Omental fat pad (tissue), 4 donors: ENCODE data around the gene UPK1A. TPM values are rescaled to one million over a fixed set of nuclear protein-coding genes. Genes with fewer than 3 reads are reported as not detected.
A peak's percentile ranks its signal among the peaks of the same experiment; 100 is the strongest.

Source experiments
- ATAC-seq: fragments of 150-250 bp; one replicate; pipeline ENCODE4 v1.9.1; 2016; ENCODE audit warnings: mild to moderate bottlenecking, moderate library complexity; ENCODE audit not compliant: low FRiP score
- DNase-seq: peaks from one replicate; pipeline ENCODE4 v3.0.0-alpha.2; 2019; ENCODE audit warnings: low spot score
- total RNA-seq, 4 donors: library from RNA; depleted of rRNA; stranded (reverse); fragments of >200 nt; gene quantifications; one replicate each; pipeline ENCODE4 v1.1.0, GENCODE V29; 2016
- TF ChIP-seq, protein P1 (sequence below), 3 donors: fragments of 450-650 bp; IDR thresholded peaks; one replicate each; pipeline ENCODE4 v1.5.1; 2016 to 2017; ENCODE audit warnings: antibody characterized with exemption in 3 of 3, mild to moderate bottlenecking in 3 of 3, moderate library complexity in 2 of 3

Gene UPK1A
- total RNA-seq, 4 donors from 2014 or later, result 0.44 TPM; not detected in 3

DNA sequence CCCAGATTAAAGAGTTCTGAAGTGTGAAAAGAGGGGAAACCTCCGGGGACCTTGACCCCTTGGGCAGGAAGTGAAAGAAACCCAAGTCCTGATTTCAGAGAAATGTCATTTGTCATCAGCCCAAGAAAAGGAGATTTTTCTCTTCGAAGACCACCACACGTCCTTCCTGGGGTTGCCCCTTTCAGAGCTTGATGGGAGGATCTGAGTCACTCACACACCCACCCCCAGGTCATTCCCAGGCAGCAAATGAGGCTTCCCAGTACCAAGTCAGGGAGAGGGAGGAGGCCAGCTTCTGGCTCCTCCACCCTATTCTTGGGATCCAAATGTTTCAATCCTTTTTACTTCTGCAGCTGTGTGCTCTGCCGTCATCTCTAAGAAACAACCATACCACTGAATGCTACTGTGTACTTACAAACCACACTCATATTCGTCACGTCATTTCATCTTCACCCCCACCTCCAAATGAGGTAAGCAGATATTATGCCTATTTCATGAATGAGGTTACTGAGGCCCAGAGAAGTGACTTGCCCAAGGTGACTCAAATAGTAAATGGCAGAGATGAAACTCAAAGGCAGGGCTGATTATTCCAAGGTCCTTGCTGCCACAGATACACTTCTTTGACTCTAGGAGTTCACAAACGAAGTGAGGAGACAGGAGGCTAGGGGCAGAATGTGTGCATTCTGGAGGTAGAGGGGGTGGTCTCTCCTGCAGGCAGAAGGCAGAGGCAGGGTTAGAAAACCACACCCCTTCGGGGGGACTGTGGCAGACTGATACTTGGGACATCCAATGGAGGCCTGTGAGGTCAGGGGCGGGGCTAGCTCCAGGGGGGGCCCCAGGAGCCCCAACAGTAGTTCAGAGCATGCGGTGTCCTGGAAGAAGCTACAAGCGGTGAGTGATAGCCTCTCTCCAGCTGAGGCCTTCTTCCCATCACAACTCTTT lies 46.5 kb downstream of the UPK1A start:
- no peak for ATAC-seq
- TF ChIP-seq, protein P1, sequence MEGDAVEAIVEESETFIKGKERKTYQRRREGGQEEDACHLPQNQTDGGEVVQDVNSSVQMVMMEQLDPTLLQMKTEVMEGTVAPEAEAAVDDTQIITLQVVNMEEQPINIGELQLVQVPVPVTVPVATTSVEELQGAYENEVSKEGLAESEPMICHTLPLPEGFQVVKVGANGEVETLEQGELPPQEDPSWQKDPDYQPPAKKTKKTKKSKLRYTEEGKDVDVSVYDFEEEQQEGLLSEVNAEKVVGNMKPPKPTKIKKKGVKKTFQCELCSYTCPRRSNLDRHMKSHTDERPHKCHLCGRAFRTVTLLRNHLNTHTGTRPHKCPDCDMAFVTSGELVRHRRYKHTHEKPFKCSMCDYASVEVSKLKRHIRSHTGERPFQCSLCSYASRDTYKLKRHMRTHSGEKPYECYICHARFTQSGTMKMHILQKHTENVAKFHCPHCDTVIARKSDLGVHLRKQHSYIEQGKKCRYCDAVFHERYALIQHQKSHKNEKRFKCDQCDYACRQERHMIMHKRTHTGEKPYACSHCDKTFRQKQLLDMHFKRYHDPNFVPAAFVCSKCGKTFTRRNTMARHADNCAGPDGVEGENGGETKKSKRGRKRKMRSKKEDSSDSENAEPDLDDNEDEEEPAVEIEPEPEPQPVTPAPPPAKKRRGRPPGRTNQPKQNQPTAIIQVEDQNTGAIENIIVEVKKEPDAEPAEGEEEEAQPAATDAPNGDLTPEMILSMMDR (IDR thresholded peaks at IDR 0.05), result no peak
- no peak for DNase-seq

DNA sequence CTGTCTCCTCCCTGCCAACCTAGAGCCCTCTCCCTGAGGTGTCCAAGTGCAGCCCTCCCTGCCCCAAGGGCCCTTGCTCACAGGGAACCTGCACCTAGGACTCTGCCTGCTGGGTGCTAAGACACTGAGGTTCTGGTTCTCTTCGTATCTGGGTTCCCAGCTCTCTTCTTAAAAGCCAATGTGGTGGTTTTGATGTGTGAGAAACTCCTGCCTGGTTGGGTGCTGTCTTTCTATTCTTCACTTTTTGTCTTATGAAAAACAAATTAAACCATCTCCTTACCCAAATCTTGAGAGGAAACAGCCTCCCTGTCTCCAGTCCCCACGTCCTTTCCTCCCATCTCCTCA lies 47.2 kb downstream of the UPK1A start:
- ATAC-seq (no peak), DNase-seq (no peak)
- TF ChIP-seq, protein P1 (IDR thresholded peaks at IDR 0.05), result no peak

DNA sequence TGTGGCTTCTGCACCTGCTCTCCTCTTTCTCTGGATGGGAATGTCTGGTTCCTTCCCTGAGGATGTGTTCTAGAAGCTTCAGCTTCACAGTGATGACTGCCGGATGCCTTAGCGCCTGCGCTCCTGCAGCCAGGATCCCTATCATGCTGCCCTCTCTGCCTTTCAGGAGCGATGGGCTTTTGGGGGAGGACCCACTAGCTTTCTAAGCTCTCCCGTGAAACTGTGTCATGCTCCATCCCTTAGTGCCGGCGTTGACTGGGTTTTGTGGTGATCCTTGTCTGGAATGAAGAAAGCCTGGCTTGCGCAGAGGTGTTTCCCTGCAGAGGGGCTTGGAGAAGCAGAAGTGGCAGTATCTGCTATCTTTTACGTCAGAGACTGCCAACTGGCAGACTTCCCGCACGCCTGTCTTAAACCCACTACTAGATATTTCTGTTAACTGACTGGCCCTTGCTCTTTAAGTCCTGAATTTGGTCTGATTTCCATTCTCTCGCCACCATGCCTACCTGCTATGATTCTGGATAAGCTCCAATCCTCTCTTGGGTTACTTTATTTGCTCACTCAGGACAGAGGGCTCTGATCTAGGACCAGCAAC lies 47.7 kb downstream of the UPK1A start:
- DNase-seq (no peak), ATAC-seq (no peak)
- TF ChIP-seq, protein P1 (IDR thresholded peaks at IDR 0.05), result no peak

DNA sequence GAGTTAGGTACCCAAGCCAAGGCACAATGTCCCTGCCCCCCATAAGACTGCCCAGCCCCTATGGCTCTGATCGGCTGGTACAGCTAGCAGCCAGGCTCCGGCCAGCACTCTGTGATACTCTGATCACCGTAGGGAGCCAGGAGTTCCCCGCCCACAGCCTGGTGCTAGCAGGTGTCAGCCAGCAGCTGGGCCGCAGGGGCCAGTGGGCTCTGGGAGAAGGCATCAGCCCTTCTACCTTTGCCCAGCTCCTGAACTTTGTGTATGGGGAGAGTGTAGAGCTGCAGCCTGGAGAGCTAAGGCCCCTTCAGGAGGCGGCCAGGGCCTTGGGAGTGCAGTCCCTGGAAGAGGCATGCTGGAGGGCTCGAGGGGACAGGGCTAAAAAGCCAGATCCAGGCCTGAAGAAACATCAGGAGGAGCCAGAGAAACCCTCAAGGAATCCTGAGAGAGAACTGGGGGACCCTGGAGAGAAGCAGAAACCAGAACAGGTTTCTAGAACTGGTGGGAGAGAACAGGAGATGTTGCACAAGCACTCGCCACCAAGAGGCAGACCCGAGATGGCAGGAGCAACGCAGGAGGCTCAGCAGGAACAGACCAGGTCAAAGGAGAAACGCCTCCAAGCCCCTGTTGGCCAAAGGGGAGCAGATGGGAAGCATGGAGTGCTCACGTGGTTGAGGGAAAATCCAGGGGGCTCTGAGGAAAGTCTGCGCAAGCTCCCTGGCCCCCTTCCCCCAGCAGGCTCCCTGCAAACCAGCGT lies 48.5 kb downstream of the UPK1A start:
- TF ChIP-seq, protein P1 (IDR thresholded peaks at IDR 0.05), result no peak
- ATAC-seq, result no peak
- DNase-seq, result no peak

DNA sequence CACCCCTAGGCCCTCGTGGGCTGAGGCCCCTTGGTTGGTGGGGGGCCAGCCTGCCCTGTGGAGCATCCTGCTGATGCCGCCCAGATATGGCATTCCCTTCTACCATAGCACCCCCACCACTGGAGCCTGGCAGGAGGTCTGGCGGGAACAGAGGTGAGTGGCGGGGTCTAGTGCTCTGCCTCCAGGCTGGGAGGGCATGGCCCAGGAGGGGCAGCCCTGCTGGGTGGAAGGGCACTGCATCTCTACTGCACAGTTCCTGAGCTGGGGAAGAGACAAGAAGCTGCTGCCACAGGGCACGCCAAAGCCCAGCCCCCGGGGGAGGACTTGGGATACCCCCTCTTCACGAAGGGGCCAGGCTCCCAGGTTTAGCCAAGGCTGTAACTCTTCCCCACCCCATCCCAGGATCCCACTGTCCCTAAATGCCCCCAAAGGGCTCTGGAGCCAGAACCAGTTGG lies 49.1 kb downstream of the UPK1A start:
- DNase-seq (no peak), ATAC-seq (no peak)
- TF ChIP-seq, protein P1 (IDR thresholded peaks at IDR 0.05), result no peak

DNA sequence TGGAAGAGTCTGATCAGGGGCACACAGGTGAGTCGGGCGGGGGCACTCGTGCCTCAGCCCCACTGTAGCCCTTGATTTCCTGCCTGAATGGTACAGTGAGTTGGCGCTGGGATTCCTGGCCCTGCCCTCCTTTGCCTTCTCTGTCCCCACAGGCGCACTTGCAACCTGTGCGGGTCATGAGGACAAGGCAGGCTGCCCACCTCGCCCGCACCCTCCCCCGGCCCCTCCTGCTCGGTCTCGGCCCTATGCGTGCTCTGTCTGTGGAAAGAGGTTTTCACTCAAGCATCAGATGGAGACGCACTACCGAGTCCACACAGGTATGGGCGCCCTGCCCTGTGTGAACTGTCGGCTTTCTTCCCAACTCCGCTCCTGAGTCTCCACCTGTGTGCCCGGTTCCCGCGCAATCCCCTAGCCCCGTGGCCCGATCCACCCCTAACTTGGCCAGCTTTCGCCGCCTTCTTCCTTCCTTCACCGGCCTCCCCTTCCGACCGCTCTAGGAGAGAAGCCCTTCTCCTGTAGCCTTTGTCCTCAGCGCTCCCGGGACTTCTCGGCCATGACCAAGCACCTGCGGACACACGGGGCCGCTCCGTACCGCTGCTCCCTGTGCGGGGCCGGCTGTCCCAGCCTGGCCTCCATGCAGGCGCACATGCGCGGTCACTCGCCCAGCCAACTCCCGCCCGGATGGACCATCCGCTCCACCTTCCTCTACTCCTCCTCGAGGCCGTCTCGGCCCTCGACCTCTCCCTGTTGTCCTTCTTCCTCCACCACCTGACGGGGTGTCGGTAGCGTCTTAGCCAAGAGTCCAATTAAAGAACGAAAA lies 49.9 kb downstream of the UPK1A start:
- peak; percentile 27 for ATAC-seq
- TF ChIP-seq, protein P1 (IDR thresholded peaks at IDR 0.05), result no peak
- no peak for DNase-seq
